Aorta (tissue), 5 donors: ENCODE results near the gene IRF3. TPM values are rescaled to one million over a fixed set of nuclear protein-coding genes. Genes with fewer than 3 reads are reported as not detected.

Experiments used
- ATAC-seq: fragments of 200-7000 bp; cut with Tn5 transposase; one replicate; pipeline ENCODE4 v1.9.1; 2022; ENCODE audit warnings: moderate library complexity; ENCODE audit not compliant: low FRiP score
- DNase-seq, 2 donors: peaks; one replicate each; pipeline ENCODE4 v3.0.0-alpha.2; 2020
- H3K27ac ChIP-seq, 2 donors: one replicate each; pipeline ENCODE4 v1.5.1; 2013; ENCODE audit warnings: low read length in 2 of 2, mild to moderate bottlenecking in 2 of 2, moderate library complexity in 2 of 2, control low read depth in 1 of 2, inconsistent platforms in 1 of 2, low read depth in 1 of 2
- H3K27me3 ChIP-seq, 2 donors: one replicate each; pipeline ENCODE4 v1.6.1; 2013; ENCODE audit warnings: control low read depth in 1 of 2, low read length in 1 of 2, mild to moderate bottlenecking in 1 of 2, moderate library complexity in 1 of 2; ENCODE audit not compliant: insufficient read depth in 2 of 2, control insufficient read depth in 1 of 2
- H3K36me3 ChIP-seq, 2 donors: one replicate each; pipeline ENCODE4 v1.6.1; 2013; ENCODE audit warnings: control low read depth in 1 of 2, low read length in 1 of 2, mild to moderate bottlenecking in 1 of 2; ENCODE audit not compliant: insufficient read depth in 2 of 2, control insufficient read depth in 1 of 2
- H3K4me1 ChIP-seq, 2 donors: one replicate each; pipeline ENCODE4 v1.6.1; 2013; ENCODE audit warnings: low read length in 2 of 2, control low read depth in 1 of 2, mild to moderate bottlenecking in 1 of 2, moderate library complexity in 1 of 2; ENCODE audit not compliant: insufficient read depth in 2 of 2, control insufficient read depth in 1 of 2
- H3K4me3 ChIP-seq, 2 donors: one replicate each; pipeline ENCODE4 v1.5.1; 2013; ENCODE audit warnings: low read length in 2 of 2, control low read depth in 1 of 2, mild to moderate bottlenecking in 1 of 2
- H3K9me3 ChIP-seq: one replicate; pipeline ENCODE4 v1.6.1; 2013; ENCODE audit warnings: mild to moderate bottlenecking, low read length; ENCODE audit not compliant: control insufficient read depth
- WGBS, 2 donors: extraction: QIAGEN DNeasy Blood & Tissue Kit; methylation state at CpG; one replicate each; pipeline ENCODE4 v1.1.7; 2013; 5-methylcytosine and 5-hydroxymethylcytosine counted together
- intact Hi-C, 2 donors: fragments of 100-400 bp; cut with DNase I; formaldehyde crosslinking; loops; one replicate each; pipeline versions ENCODE4 v1.14.2 to v1.15.0; 2022
- polyA plus RNA-seq, 2 donors: library from polyadenylated mRNA; stranded (reverse); fragments of 200-250 nt; gene quantifications; one replicate each; pipeline ENCODE4 v1.2.3, GENCODE V29; 2013
- total RNA-seq, 2 donors: library from RNA; stranded (reverse); fragmentation: NEBNext Ultra II Directional; extraction: Animal tissue kit (Norgen Biotek cat#: 25700); gene quantifications; one replicate each; pipeline ENCODE4 v1.2.1, GENCODE V29; 2021
- donor health status: healthy with polysubstance abuse.
- donor health status: Bipolar disorder and iron deficiency.
- donor health status: DM: no; HTN: no; CAD: no.
- donor health status: DM: no; HTN: no; CAD: no.
- donor health status: DM: yes; HTN: yes; CAD: no.

Gene IRF3
- total and polyA plus RNA-seq, 4 donors, result 37.8 to 278 (median 68.2) TPM

GRCh38 chr19:49651029-49651819 lies 14.4 kb downstream of the IRF3 start:
- no peak overlapping the region for H3K27ac ChIP-seq
- no peaks in the 10 kb centered on the region for H3K27me3 ChIP-seq
- H3K36me3 ChIP-seq, result peaks cover 0 to 1% of the 10 kb centered on the region in 2 donors
- ATAC-seq (no peak), DNase-seq (peak in 1 of 2 donors; percentile 77)
- no peak overlapping the region for H3K4me3 ChIP-seq
- H3K9me3 ChIP-seq, result no peaks in the 10 kb centered on the region
- 94 to 95% methylated on average over 71 to 72 of the region's 72 CpGs for WGBS, 2 donors
- intact Hi-C loops, result no loop called here
- no peaks in the 10 kb centered on the region for H3K4me1 ChIP-seq

- H3K4me1 ChIP-seq, result no peaks in the 10 kb centered on the region
- H3K4me3 ChIP-seq, result no peak overlapping the region
- H3K36me3 ChIP-seq, result peaks cover 0 to 1% of the 10 kb centered on the region in 2 donors
- no peak overlapping the region for H3K27ac ChIP-seq
- DNase-seq (peak in 1 of 2 donors; percentile 64), ATAC-seq (no peak)
- H3K27me3 ChIP-seq, result no peaks in the 10 kb centered on the region
- H3K9me3 ChIP-seq, result no peaks in the 10 kb centered on the region
- intact Hi-C loops, result no loop called here
- 87 to 88% methylated on average over 17 of the region's 17 CpGs for WGBS, 2 donors
Measured at GRCh38 chr19:49646586-49646985, 19.1 kb downstream of the IRF3 start.

DNA sequence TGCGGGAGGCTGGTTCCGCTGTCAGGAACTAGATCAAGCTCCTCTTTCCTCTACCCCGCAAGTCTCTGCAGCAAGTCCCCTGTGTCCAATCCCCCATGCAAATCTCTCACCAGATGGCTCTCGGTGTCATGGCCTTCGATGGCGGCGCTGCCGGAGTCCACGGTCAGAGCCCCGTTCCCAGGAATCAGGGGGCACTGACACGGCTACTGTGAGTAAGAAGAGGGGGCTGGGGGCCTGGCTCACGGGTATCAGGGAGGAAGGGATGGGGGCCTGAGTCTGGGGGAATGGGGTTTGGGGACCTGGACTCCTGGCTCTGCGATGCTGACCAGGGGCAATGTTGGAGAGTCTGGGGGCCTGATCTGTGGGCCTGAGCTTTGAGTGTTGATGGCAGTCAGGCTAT lies 19.7 kb downstream of the IRF3 start:
- H3K27me3 ChIP-seq, result no peaks in the 10 kb centered on the region
- no peaks in the 10 kb centered on the region for H3K9me3 ChIP-seq
- DNase-seq (no peak), ATAC-seq (no peak)
- no peak overlapping the region for H3K27ac ChIP-seq
- intact Hi-C loops, result no loop called here
- 89% methylated on average over 13 of the region's 13 CpGs for WGBS, 2 donors
- H3K4me1 ChIP-seq, result no peaks in the 10 kb centered on the region
- H3K36me3 ChIP-seq, result peaks cover 0 to 1% of the 10 kb centered on the region in 2 donors
- H3K4me3 ChIP-seq, result no peak overlapping the region

- Histone ChIP-seq H3K36me3 (peaks cover 0 to 1% of the 10 kb centered on the region in 2 donors), H3K9me3 (no peaks in the 10 kb centered on the region), H3K4me3 (no peak overlapping the region), H3K27me3 (no peaks in the 10 kb centered on the region), H3K27ac (no peak overlapping the region), H3K4me1 (no peaks in the 10 kb centered on the region)
- WGBS, 2 donors, result 86 to 89% methylated on average over 11 of the region's 11 CpGs
- ATAC-seq, result no peak
- DNase-seq, result no peak
- intact Hi-C loops, result no loop called here
Measured at GRCh38 chr19:49645592-49645991, 20.1 kb downstream of the IRF3 start.

GRCh38 chr19:49643466-49643865 lies 22.2 kb downstream of the IRF3 start:
- ATAC-seq, result no peak
- Histone ChIP-seq H3K36me3 (peaks cover 0 to 1% of the 10 kb centered on the region in 2 donors), H3K4me1 (no peaks in the 10 kb centered on the region), H3K4me3 (no peak overlapping the region), H3K9me3 (no peaks in the 10 kb centered on the region), H3K27ac (no peak overlapping the region), H3K27me3 (no peaks in the 10 kb centered on the region)
- no peak for DNase-seq
- 75 to 76% methylated on average over 2 of the region's 2 CpGs for WGBS, 2 donors
- intact Hi-C loops, result no loop called here

GRCh38 chr19:49642492-49643035 lies 23.1 kb downstream of the IRF3 start:
- intact Hi-C loops, result no loop called here
- no peaks in the 10 kb centered on the region for H3K4me1 ChIP-seq
- DNase-seq, result peak in 1 of 2 donors; percentile 65
- H3K36me3 ChIP-seq, result peaks cover 0 to 1% of the 10 kb centered on the region in 2 donors
- no peaks in the 10 kb centered on the region for H3K27me3 ChIP-seq
- H3K4me3 ChIP-seq, result peak overlapping the region; percentile 74 to 95
- no peaks in the 10 kb centered on the region for H3K9me3 ChIP-seq
- peak overlapping the region; percentile 55 to 78 for H3K27ac ChIP-seq
- WGBS, 2 donors, result 3% methylated on average over 5 of the region's 5 CpGs
- ATAC-seq, result no peak

DNA sequence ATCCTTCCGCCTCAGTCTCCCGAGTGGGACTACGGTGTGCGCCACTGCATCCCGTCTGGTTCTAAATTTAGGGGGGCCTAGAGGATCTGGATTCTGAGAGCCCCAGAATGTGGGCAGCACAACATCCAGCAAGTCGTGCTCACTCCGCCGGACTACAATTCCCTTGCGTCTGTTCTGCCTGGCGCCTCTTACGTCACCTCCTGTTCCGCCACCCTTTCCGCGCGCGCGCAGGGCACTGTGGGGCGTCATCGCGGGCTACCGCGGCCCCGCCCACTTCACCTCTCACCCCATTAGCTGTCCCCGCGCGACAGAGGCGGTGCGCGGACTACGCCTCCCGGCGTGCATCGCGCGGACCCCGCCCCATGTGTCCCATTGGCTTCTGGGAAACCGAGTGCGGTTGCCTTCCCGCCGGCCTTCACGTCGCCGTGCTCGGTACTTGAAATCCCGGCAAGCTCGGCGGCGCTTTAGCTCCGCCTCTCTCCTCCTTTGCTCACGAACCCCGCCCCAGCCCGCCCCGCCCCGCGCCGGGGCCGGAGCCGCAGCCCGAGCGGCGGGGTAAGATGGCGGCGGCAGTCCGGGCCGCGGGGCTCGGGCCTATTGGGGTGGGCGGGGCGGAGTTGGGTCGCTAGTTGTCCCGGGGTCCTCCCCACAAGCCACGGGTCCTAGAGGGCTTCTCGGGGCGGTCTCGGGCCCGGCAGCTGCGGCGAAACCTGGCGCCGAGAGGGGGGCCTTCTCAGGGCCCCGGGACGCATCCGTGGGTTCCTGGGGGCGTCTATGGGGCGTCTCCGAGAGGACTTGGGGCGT lies 23.8 kb downstream of the IRF3 start, which contains the start of gene SCAF1:
TSS of gene SCAF1 (plus strand) at position 522 of the 804 bp plus-strand sequence. CDS start 2,818 bp downstream, outside the sequence.
- no peaks in the 10 kb centered on the region for H3K27me3 ChIP-seq
- H3K36me3 ChIP-seq, result peaks cover 0 to 1% of the 10 kb centered on the region in 2 donors
- H3K27ac ChIP-seq, result peak within 1 kb of the TSS; percentile 96 to 100
- DNase-seq (peak; percentile 100), ATAC-seq (peak; percentile 92)
- 1% methylated on average over 68 to 87 of the region's 87 CpGs for WGBS, 2 donors
- H3K4me3 ChIP-seq, result peak within 1 kb of the TSS; percentile 74 to 95
- H3K9me3 ChIP-seq, result no peaks in the 10 kb centered on the region
- no peaks in the 10 kb centered on the region for H3K4me1 ChIP-seq
- intact Hi-C loops, result no loop called here

GRCh38 chr19:49640113-49640898 lies 25.4 kb downstream of the IRF3 start, which contains the start of gene RRAS:
Gene RRAS (minus strand): TSS chr19:49640143. CDS start chr19:49640098, 45 bp downstream.
- DNase-seq (peak; percentile 99 to 100), ATAC-seq (peak; percentile 90)
- Histone ChIP-seq H3K4me3 (peak within 1 kb of the TSS; percentile 69 to 71), H3K27me3 (no peaks in the 10 kb centered on the region), H3K4me1 (no peaks in the 10 kb centered on the region), H3K36me3 (no peaks in the 10 kb centered on the region), H3K9me3 (no peaks in the 10 kb centered on the region), H3K27ac (peak within 1 kb of the TSS; percentile 96 to 100)
- intact Hi-C loops, result no loop called here
- WGBS, 2 donors, result 0% methylated on average over 50 to 51 of the region's 51 CpGs
